ENCODE measurements around the gene DUSP19. TPM values are rescaled to one million over a fixed set of nuclear protein-coding genes. Genes with fewer than 3 reads are reported as not detected.

Gene DUSP19
- total RNA-seq, 1 donor from 2014 or later, result 1.7 TPM

DNA sequence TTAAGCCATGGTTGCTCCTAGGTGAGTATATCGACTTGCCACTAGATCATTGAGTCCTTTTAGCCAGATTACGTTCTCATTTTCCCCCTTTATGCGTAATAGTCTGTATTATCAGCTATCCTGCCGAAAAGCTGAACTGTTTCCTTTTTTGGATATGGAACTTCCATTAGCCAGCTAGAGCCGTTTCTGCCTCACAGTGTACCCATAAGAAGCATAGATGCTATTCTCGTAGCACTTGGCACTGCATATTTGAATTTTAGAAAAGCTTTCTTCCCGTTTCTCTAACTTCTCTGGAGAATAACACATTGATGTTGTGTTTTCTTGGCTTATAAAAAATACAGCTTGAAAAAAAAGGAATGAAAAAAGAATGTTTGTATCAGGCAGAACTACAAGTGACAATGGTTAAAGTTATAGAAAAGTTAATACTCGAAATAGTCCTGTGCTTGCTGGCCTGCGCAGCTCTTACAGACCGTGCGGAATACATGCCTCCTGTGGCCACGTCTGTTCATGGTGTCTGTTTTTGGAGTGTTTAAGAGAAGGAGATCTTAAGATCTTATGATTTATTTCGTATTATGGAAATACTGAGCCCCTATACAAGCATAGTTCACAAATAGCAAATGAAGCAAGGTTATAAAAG is 710 bp downstream of the DUSP19 start:
- H3K36me3 ChIP-seq, result no peaks in the 10 kb centered on the region
- peaks cover 10% of the 10 kb centered on the region for H3K4me1 ChIP-seq
- H3K4me3 ChIP-seq, result peak overlapping the region; percentile 57 to 72
- intact Hi-C loops (cut with DNase I), result no loop called here
- peak overlapping the region; percentile 86 for H3K27ac ChIP-seq
- H3K9me3 ChIP-seq, result no peaks in the 10 kb centered on the region
- no peaks in the 10 kb centered on the region for H3K27me3 ChIP-seq
- TF ChIP-seq POLR2A (IDR thresholded peaks at IDR 0.05) (no peak), CTCF (IDR thresholded peaks at IDR 0.05) (no peak), POLR2AphosphoS5 (IDR thresholded peaks at IDR 0.05; ENCODE audit: insufficient read depth in 1 of 2, low read depth in 1 of 2) (no peak)
- no peak for DNase-seq (ENCODE audit: extremely low spot score in 2 of 2)

DNA sequence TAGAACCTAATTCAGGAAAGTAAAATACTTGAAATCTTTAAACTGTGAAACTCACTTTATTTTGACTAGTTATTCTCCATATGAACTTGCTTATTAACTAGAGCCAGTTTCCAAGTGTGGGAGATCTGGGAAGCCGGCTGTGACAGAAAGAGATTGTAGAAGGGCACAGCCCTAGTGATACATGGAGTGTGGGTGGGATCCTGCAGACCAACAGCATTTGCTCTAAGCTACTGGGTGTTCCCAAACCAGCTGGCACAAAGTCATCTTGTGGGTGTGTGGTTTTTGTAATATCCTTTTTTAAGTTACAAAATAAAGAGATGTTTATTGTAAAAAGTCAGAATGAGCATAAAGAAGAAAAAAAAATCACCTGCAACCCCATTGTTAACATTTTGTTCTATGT is 3.4 kb downstream of the DUSP19 start:
- H3K27me3 ChIP-seq, result no peaks in the 10 kb centered on the region
- TF ChIP-seq CTCF (IDR thresholded peaks at IDR 0.05) (no peak), POLR2A (IDR thresholded peaks at IDR 0.05) (no peak), POLR2AphosphoS5 (IDR thresholded peaks at IDR 0.05; ENCODE audit: insufficient read depth in 1 of 2, low read depth in 1 of 2) (no peak)
- no peaks in the 10 kb centered on the region for H3K9me3 ChIP-seq
- intact Hi-C loops (cut with DNase I), result no loop called here
- peaks cover 10% of the 10 kb centered on the region for H3K4me1 ChIP-seq
- no peak overlapping the region for H3K4me3 ChIP-seq
- DNase-seq (ENCODE audit: extremely low spot score in 2 of 2), result no peak
- H3K27ac ChIP-seq, result no peak overlapping the region
- H3K36me3 ChIP-seq, result no peaks in the 10 kb centered on the region

GRCh38 chr2:183088061-183088460 is 9.5 kb downstream of the DUSP19 start:
- no peak overlapping the region for H3K4me3 ChIP-seq
- no peaks in the 10 kb centered on the region for H3K4me1 ChIP-seq
- intact Hi-C loops (cut with DNase I), result no loop called here
- DNase-seq (ENCODE audit: extremely low spot score in 2 of 2), result no peak
- no peaks in the 10 kb centered on the region for H3K36me3 ChIP-seq
- H3K9me3 ChIP-seq, result no peaks in the 10 kb centered on the region
- no peak for TF ChIP-seq POLR2A (IDR thresholded peaks at IDR 0.05)
- no peak for TF ChIP-seq CTCF (IDR thresholded peaks at IDR 0.05)
- no peak for TF ChIP-seq POLR2AphosphoS5 (IDR thresholded peaks at IDR 0.05; ENCODE audit: insufficient read depth in 1 of 2, low read depth in 1 of 2)
- no peak overlapping the region for H3K27ac ChIP-seq
- no peaks in the 10 kb centered on the region for H3K27me3 ChIP-seq

- no peaks in the 10 kb centered on the region for H3K36me3 ChIP-seq
- TF ChIP-seq POLR2A (IDR thresholded peaks at IDR 0.05), result no peak
- no peak overlapping the region for H3K4me3 ChIP-seq
- intact Hi-C loops (cut with DNase I), result no loop called here
- no peak for DNase-seq (ENCODE audit: extremely low spot score in 2 of 2)
- H3K4me1 ChIP-seq, result no peaks in the 10 kb centered on the region
- H3K9me3 ChIP-seq, result no peaks in the 10 kb centered on the region
- H3K27ac ChIP-seq, result no peak overlapping the region
- H3K27me3 ChIP-seq, result no peaks in the 10 kb centered on the region
These were observed 10.8 kb downstream of the DUSP19 start for GRCh38 chr2:183089192-183089851.

- no peak overlapping the region for H3K27ac ChIP-seq
- no peak overlapping the region for H3K4me3 ChIP-seq
These were observed 12.9 kb downstream of the DUSP19 start for GRCh38 chr2:183091318-183091953.

More at GRCh38 chr2:183091318-183091953, 12.9 kb downstream of the DUSP19 start:
- no peak for DNase-seq (ENCODE audit: extremely low spot score in 2 of 2)
- intact Hi-C loops (cut with DNase I), result no loop called here
- Histone ChIP-seq H3K36me3 (no peaks in the 10 kb centered on the region), H3K27me3 (no peaks in the 10 kb centered on the region), H3K9me3 (no peaks in the 10 kb centered on the region), H3K4me1 (no peaks in the 10 kb centered on the region)
- TF ChIP-seq POLR2A (IDR thresholded peaks at IDR 0.05) (no peak), CTCF (IDR thresholded peaks at IDR 0.05) (no peak), POLR2AphosphoS5 (IDR thresholded peaks at IDR 0.05; ENCODE audit: insufficient read depth in 1 of 2, low read depth in 1 of 2) (no peak)
